Panc1 (cell line): Measurements from ENCODE around the gene BACH2.

Source experiments
- POLR2AphosphoS5 ChIP-seq: IDR thresholded peaks from 2 replicates; pipeline ENCODE4 v1.6.1; 2012; ENCODE audit warnings: mild to moderate bottlenecking, low read depth, low read length, moderate library complexity
- SIN3A ChIP-seq: IDR thresholded peaks from 2 replicates; pipeline ENCODE4 v1.6.1; 2012; ENCODE audit warnings: low read depth, mild to moderate bottlenecking, low read length, moderate library complexity, borderline replicate concordance; ENCODE audit not compliant: insufficient read depth
- TCF7L2 ChIP-seq: IDR thresholded peaks from 2 replicates; pipeline ENCODE4 v1.6.1; 2011; ENCODE audit warnings: mild to moderate bottlenecking, low read depth, low read length, inconsistent platforms
- TF ChIP-seq, protein P1 (sequence below): fragments of 450-650 bp; IDR thresholded peaks from 2 replicates; pipeline ENCODE4 v1.5.1; 2017; ENCODE audit warnings: mild to moderate bottlenecking
- TF ChIP-seq, protein P2 (sequence below), 2 experiments: IDR thresholded peaks; 2 replicates each; pipeline ENCODE4 v1.6.1; 2011 to 2012; ENCODE audit warnings: low read depth in 2 of 2, control low read depth in 1 of 2, low read length in 1 of 2, mild to moderate bottlenecking in 1 of 2, moderate library complexity in 1 of 2; ENCODE audit not compliant: insufficient read depth in 1 of 2

DNA sequence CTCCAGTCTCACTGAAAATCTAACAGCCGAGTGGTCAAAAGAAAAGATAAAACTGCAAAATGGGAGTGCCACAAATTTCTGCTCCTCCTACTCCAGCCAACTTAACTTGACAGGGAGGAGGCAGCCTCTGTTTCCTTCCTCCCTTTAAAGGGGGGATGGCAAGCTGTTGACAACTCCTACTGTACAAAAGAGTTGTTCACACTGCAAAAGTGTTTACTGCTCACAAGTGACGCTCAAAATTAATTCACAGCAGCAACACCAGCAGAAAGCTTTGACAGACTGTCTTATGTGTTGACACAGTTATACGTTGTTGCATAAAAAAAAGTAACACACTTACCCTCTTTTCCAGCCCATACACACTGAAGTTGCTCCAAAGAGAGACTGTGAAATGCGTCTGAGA, 169.8 kb downstream of the BACH2 start:
- TF ChIP-seq, protein P1, sequence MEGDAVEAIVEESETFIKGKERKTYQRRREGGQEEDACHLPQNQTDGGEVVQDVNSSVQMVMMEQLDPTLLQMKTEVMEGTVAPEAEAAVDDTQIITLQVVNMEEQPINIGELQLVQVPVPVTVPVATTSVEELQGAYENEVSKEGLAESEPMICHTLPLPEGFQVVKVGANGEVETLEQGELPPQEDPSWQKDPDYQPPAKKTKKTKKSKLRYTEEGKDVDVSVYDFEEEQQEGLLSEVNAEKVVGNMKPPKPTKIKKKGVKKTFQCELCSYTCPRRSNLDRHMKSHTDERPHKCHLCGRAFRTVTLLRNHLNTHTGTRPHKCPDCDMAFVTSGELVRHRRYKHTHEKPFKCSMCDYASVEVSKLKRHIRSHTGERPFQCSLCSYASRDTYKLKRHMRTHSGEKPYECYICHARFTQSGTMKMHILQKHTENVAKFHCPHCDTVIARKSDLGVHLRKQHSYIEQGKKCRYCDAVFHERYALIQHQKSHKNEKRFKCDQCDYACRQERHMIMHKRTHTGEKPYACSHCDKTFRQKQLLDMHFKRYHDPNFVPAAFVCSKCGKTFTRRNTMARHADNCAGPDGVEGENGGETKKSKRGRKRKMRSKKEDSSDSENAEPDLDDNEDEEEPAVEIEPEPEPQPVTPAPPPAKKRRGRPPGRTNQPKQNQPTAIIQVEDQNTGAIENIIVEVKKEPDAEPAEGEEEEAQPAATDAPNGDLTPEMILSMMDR, result no peak
- no peak for TF ChIP-seq POLR2AphosphoS5
- TF ChIP-seq, protein P2, sequence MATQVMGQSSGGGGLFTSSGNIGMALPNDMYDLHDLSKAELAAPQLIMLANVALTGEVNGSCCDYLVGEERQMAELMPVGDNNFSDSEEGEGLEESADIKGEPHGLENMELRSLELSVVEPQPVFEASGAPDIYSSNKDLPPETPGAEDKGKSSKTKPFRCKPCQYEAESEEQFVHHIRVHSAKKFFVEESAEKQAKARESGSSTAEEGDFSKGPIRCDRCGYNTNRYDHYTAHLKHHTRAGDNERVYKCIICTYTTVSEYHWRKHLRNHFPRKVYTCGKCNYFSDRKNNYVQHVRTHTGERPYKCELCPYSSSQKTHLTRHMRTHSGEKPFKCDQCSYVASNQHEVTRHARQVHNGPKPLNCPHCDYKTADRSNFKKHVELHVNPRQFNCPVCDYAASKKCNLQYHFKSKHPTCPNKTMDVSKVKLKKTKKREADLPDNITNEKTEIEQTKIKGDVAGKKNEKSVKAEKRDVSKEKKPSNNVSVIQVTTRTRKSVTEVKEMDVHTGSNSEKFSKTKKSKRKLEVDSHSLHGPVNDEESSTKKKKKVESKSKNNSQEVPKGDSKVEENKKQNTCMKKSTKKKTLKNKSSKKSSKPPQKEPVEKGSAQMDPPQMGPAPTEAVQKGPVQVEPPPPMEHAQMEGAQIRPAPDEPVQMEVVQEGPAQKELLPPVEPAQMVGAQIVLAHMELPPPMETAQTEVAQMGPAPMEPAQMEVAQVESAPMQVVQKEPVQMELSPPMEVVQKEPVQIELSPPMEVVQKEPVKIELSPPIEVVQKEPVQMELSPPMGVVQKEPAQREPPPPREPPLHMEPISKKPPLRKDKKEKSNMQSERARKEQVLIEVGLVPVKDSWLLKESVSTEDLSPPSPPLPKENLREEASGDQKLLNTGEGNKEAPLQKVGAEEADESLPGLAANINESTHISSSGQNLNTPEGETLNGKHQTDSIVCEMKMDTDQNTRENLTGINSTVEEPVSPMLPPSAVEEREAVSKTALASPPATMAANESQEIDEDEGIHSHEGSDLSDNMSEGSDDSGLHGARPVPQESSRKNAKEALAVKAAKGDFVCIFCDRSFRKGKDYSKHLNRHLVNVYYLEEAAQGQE (IDR thresholded peaks at IDR 0.05; ENCODE audit: insufficient read depth in 1 of 2, low read depth in 2 of 2, low read length in 1 of 2), result no peak
- TF ChIP-seq TCF7L2, result no peak
- TF ChIP-seq SIN3A, result no peak
